Globus pallidus (tissue), 1 donor: ENCODE measurements around the gene KLF7.
A peak's percentile ranks its signal among the peaks of the same experiment; 100 is the strongest.

Experiments used
- DNase-seq: peaks from one replicate; pipeline ENCODE4 v3.0.0-alpha.2; 2015; ENCODE audit warnings: low spot score

The KLF7 gene

DNA sequence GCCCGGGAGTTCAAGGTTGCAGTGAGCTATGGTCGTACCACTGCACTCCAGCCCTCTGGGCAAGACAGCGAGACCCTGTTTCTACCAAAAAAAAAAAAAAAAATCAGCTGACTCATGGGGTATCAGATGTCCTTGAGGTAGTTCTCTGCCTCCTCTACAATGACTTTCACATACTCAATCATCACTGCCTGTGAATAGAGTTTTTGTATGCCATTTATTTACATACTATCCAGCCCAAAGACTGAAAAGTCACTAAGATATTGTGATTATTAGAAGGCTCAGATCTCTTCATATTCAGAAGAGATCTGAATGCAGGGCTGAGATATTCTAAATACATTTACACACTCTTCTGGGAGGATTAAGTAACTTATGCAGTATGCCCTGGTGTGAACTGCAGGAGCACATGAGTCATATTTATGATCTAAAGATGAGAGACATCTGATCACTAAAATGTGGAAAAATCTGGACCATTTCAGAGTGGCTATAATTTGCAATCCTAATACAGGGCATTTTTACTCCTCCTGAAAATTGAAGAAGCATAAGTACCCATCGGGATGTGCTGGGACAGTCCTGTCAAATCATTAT lies 38.9 kb downstream of the KLF7 start:
- no peak for DNase-seq

DNA sequence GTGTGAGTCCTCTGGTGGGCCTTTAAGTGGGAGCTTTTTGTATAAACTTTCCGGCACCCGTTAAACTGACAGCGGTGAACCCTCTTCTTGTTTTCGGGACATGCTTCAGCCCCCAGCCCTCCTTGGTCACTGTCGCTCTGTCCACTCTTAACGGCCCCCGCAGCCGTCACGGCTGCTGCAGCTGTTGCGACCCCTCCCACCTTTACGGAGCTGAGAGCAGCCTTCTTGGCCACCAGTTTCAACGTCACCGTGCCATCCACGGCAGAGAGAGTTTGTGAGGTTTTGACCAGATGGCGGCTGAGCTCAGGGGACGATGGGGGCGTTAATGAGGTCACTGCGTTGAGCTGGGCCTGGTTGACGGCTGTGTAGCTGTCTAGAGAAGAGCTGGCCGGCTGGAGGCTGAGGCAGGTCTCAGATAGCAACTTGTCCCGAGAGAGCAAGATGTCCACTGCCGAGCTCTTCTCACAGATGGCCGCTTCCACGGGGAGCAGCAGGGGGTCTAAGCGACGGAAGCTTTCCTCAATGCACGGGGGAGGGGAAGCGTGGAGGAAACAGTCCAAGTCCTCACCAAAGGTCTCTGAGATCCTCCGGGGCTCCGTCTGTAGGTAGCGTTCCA lies 41.9 kb downstream of the KLF7 start:
- DNase-seq: no peak

DNA sequence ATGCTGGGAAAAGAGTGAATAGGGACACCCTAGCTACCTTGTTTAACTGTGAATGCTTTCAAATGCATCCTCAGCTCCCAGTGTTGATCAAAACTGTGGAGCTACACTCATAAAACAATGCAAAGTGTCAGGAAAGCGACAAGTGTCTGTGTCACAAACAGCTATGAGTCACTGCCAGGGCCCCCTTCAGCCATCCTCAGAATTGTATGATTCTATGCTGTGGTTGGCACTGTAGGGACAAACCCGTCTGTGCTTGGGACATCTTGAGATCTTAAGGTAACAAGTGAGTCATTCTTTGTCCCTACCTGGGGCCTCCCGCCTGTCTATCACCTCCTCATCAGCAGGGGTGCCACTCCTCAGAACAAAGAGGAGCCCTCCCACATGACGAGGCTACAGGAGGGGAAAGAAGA lies 42.4 kb downstream of the KLF7 start:
- no peak for DNase-seq

DNA sequence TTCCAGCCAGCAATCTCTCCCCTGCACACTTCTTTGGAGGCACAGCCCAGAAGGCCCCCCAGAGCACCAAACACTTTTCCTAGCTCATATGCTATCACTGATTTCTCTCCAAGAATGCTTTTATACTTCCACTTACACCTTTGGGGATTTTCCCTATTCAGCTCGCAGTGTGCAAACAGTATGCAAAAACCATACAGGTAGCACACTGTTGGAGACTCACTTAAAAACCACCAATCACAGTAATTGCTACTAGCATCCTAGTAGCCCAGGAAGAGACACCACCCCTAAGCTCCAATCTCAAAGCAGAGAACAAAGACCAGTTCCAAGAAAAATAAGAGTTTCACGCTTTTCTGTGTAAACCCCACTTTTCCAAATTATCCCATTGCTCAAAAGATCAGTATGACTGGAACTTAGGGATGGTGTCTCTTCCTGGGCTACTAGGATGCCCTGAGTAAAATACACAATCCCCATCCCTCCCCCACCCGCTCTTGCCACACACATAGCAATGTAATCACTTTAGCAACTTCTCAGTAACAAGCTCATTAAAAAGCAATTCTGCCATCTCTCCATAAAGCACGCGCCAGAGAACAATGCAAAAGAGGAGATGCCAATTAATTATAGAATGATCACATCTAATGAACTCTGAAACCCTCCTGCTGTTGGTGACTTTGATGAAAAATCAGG lies 43.0 kb downstream of the KLF7 start:
- DNase-seq: no peak

DNA sequence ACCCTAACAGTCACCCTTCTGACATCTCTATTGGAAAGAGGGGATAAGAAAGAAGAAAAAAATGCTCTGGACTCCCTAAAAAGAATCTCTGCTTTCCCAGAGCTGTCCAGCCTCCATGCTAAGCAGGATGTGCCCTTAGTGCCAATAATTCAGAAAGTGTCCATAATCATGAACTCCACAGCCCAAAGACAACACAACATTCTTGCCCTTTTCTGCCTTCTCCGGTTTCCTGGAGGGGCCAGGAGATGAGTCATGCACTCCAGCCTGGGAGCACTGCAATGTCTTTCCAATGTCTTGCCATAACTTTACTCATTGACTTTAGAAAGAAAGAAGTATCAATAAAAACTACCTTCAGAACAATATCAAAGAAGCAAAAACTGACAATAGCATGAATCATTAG lies 44.0 kb downstream of the KLF7 start:
- DNase-seq: no peak

DNA sequence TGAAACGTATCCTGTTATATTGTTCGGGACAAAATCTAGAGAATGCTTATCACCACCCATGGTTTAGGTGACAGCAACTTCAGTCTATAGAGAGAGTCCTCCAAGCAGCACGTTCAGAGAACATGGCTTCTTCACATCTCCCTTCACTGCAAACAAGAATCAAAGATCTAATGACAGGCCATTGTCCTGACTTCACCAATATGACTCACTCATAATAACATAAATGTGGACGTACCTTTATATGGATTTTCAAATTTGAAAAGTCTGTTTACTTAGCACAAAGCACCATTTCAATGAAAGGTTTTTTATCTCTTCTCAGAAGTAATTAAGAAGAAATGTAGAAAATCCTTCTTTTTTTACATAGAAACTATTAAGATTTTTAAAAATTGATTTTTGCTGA lies 46.7 kb downstream of the KLF7 start:
- no peak for DNase-seq

DNA sequence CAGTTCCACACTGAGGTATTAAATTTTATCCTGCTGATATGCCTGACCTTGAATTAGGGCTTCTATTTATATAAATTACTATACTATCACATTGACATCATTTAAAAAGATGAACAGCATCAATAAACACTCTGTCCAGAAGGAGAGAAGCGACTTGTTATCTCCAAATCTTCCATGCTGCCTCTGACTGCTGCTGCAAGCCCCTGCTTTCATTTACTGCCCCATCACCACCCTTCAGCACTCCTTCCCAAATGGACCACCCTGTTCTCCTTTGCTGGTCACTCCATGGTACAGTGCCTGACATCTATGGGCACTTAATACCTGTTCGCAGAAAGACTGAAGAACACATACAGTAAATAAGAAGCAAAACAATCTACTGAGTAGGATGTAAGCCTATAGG lies 48.1 kb downstream of the KLF7 start:
- DNase-seq: no peak

DNA sequence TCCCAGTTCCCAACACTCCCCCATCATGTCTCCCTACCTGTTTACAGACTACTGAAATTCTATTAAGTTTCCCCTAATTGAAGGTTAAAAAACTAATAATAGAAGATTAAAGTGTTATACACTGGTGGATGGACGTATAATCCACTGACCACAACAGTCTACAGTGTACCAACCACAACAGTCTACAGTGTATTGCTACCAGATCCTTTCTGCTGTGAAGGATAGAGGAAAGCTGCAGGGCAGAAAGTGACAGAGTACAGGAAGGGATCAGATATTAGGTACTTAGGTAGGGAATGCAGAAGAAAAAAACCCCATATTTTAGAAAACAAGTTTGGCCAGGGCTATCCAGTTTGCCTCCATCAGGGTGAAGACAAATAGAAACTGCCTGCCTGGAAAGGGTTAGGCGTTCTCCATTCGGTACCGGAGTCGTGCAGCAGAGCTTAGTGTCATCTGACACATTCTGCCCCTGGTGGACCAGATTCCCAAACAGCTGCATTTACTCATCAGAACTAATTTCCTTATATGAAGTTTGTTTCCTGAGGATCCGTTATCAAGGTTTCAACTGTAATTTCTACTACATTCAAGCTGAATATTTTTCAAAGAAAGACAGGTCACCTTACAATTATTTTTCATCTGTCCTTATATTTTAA lies 49.9 kb downstream of the KLF7 start:
- DNase-seq: peak; percentile 84

DNA sequence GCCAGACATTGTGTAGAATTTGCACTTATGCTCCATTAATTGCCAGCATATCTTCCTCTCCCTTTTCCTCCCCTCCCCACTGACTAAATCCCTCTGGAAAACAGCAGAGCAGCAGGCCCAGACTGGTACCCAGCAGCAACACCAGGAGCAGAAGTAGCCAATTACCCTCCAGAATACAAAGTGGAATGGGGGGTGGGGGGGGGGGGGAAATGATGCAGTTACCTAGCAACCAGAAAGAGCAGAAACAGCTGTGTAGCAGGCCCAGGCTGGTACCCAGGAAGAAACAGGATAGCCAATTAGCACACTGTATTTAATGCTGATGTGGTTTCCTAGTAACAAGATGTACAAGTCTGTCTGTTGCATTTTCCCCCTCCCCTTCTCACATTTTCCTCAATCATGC lies 52.3 kb downstream of the KLF7 start:
- peak; percentile 90 for DNase-seq

DNA sequence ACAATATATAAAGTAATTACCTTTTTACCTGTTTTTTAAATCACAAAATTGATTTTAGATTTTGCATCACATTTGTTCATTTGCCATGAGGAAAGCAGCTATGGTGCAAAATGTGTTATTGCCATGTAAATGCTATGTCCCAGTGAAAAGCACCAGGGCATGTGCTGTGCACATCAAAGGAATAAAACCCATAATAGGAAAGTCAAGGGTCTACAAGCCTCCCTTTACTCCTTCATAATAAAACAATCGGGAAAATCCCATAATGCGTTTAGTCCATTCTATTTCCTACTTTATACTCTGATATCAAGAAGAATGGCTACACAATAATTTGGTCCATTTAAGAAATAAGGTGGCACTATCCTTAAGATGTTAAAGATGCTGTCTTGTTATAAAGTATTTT lies 53.0 kb downstream of the KLF7 start:
- DNase-seq: no peak

DNA sequence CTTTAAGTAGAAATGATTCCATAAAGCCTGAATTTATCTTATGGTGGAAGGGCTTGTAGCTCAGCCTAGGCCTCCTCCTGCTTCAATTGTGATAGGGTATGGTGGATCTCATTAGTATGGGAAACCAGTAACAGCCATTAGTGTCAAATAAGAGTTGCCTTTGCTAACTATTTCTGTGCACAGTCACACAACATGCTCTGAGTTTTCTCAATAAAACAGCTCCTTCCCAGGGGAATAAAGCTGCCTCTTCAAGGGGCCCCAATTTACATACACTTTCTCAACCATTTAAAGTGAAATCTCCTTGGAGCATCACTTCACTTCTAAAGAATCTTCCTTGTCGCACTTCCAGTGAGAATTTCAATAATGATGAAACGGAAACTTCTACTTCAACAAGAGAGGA lies 53.4 kb downstream of the KLF7 start:
- DNase-seq: no peak

DNA sequence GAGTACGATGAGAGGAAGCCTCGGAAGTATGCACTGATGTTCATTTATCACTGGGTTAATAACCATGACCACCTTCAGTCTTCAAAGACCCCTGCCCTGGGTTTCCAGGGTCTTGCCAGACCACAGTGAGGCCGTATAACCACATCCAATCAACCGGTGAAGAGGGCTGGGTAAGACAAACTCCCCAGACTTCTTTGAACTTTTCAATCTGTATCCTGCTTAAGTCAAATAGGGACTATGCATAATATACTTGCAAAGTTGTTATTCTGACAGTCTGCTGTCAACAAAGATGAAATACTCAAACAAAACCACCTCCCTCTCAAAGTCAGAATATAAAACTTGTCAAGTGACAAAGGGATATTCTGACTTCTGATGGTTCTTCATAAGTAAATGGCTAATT lies 54.0 kb downstream of the KLF7 start:
- no peak for DNase-seq

DNA sequence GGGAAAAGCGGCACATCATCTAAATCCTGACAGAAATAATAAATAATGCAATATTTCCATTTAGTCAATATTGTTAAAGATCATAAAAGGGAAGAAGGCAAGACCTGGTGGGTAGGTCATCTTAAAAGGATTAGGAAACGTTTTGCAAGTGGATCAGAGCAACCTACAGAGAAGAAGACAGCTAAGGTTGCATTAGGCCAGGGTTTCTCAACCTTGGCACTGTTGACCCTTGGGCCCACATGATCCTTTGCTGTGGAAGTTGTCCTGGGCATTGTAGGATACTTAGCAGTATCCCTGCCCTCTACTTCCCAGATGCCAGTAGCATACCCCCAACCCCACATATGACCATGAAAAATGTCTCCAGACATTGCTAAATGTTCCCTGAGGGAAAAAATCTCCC lies 55.0 kb downstream of the KLF7 start:
- DNase-seq: no peak

DNA sequence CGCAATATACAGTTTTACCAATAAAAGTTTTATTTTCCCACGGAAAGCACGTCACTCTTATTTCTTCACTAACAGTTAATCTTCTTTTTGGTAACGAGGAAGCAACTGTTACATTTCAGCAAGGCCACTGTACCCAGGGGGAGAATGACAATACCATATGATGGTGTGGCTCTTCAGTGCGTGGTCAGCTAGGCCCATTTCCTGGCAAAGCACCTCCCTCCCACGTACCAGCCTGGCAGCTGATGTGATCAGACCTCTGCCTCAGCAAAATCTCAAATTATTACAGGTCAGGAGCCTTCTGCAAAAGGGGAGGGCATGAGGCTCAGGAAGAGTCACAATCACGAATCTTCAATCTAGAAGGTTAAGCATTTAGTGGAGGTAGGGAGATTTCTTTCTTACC lies 55.4 kb downstream of the KLF7 start:
- DNase-seq: no peak

DNA sequence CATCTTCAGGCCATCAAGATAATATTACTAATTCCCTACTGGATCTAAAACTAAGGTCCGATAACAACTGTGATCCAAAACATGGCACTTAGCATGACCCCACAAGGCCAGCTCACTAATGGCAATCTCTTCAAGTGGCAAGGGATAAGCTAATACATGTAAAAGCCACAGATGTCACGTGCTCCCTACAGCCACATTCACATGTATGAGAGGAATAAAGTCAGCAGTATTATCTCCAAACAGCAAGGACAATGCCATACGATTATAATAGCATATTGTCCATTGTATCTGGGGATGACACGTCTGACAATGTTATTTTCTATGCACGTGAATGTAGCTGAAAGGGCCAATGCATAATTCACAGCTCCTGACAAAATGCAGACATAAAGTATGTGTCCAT lies 56.0 kb downstream of the KLF7 start:
- DNase-seq: peak; percentile 73

DNA sequence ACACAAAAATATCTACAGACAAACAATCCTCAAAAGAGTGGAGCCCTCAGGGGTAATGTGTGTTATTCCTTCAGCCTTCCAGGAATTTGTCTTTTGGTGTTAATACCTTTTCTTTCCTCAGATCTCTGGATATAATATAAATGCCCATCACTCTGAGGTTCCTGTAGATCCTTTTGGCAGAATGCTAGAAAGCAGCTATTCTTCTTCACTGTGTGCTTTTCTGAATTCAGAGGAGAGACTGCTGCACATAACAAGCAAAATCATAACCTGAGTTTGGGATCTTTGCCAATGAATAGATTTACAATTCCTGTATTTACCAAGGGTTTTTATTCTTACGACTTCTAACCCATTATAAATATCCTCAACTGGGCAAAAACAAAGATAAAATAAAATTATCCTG lies 57.3 kb downstream of the KLF7 start:
- DNase-seq: no peak

DNA sequence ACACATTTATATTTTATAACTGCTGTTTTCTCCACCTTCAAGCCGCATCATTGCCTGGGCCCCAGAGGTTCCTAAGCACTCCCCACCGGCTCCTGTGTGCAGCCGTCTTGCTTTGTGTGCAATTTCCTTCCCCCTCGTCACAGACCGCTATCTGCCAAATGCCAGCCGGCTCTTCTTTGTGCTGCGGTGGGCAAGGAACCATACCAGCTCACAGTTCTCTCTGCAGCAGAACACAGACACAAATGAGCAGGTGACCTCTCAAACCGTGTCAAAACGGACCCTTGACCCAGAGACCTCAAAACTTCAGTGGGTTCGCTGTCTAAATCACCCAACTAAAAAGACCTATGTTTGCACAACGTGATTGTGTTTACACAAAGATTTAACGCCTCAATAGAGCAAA lies 58.2 kb downstream of the KLF7 start:
- peak; percentile 80 for DNase-seq

DNA sequence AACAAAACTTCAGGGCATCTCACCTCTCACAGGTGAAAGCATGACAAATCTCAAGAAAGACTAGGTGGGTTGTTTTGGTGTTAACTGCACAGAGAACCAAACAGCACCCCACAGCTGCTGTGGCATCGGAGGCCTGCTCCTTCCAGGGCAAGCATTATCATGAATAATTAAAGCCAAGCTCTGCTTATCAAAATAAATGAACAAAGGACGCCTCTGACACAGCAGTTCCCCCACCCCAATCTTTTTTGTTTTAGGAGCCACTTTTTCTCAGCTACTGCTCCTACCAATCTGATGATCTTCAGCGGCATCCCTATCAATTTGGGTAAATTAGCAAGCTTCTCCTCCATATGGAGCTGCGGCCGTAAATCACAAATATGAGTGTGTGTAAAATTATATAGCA lies 58.6 kb downstream of the KLF7 start:
- peak; percentile 58 for DNase-seq

DNA sequence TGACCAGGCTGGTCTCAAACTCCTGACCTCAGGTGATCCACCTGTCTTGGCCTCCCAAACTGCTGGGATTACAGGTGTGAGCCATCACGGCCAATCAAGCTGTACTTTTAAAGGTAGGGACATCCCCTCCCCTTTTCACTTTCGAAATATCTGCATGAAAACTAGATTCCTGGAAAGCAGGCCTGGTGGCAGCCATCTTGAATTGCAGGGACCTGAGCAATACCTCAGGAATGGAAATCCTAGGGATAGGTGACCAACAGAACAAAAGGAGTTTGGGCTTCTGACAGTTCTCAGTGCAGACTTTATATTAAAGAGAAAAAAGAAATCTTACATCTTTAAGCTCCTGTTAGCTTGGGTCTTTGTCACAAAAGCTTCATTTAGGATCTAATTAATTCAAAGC lies 62.6 kb downstream of the KLF7 start:
- no peak for DNase-seq

DNA sequence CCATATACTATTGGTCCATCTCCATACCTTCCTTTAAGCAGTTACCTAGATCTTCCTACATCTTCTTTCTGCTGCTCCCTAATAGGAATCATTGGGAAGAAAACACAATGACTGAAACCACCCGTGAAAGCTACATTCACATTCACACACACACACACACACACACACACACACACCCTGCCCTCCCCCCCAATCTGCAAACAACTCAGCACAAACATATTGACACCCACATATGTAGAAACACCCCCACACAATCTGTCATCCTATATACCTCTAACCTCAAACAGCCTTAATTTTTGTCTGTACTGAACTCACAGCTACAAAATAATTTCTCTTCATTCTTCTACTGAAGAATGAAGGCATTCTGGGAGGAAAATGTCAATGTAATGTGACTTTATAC lies 63.8 kb downstream of the KLF7 start:
- no peak for DNase-seq

DNA sequence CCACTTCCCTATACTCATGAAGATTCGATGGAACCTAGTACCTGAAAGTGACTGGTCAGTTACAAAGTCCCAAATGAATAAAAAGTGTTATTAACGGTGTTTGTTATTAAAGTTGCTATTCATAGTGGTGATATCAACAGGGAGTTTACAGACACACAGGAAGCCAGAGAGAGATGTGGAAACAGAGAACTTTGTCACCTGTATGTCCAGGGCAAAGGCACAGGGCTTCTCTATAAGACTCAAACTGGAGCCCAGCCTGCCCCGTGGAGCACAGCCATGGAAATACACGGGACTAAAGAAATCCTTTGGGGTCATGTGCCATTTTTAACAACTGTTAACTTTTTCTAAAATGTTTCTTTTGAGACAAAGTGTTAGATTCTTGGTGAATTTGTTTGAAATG lies 68.5 kb downstream of the KLF7 start:
- no peak for DNase-seq

DNA sequence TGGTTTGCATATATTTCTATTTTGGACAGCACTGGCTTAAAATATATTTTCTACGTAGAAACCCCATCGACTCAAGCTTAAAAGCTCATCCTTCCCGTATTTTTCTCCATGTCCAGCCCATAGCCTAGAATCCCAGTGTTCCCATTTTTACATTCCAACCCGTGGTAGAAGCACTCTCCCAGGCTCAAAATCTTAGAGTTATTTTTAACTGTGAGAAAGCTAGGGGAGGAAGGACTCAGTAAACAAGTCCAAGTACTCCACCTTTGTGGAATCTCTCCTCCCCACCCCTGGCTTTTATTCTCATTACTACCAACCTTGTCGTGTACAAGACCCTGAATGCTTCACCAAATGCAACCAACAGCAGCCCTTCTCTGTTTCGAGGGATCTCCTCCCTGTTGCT lies 69.8 kb downstream of the KLF7 start:
- no peak for DNase-seq

DNA sequence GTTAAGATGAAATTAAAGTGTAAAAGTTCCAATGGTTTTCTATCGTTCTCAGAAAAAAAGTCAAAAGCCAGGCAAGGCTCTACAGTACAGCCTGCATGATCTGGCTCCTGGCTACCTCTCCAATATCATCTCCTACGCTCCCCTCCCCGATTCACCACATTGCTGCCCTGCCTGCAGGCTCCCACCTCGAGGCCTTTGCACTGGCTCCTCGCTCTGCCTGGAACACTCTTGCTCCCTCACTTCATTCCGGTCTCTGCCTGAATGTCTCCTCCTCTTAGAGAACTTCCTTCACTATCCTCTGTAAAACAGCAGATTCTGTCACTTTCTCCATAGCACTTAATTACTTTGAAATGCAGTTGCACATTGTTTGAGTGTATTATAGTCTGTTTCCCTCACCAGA lies 72.5 kb downstream of the KLF7 start:
- no peak for DNase-seq
